GM12801 (cell line): ENCODE data around the gene SPINK4.

Experiments used
- TF ChIP-seq, protein P1 (sequence below): IDR thresholded peaks from one replicate; pipeline ENCODE4 v1.5.1; 2011; ENCODE audit warnings: control low read depth; ENCODE audit not compliant: insufficient read length; ENCODE audit errors: extremely low read depth

SPINK4 gene

DNA sequence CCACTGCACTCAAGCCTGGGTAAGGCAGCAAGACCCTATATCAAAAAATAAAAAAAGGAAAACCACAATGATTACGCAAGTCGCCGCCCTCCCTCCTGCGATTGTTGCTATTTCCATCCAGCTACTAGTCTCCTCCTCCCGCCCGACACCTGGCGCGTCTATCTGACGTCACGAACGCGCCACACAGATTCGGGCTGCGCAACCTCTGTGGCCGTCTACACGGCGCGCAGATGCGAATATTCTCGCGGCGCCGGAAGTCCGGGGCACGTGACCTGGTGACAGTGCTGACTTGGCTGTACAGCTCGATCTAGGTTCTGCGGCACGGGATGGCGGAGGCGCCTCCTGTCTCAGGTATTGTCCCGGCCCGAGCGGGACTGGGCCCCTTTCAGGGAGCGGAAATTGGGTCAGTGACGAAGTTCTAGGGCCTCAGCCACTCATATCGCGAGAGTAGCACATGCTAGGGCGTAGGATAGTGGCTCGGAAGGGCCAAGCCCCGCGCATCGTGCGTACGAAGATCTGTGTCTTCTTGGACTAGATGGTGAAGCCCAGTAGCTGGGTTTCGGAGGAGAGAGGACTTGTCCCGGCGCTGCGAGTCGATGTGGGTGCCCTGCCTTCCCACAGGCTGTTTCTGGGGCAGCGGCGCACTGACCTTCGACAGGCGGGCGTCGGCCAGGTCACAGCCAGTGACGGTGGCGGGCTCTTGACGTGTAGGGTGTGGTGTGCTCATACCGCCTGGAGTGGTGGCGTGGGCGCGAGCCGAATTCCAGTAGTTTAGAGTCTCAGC lies 50.5 kb downstream of the SPINK4 start, which contains the start of gene NFX1:
TSS of gene NFX1 (plus strand) at position 270 of the 784 bp plus-strand sequence. CDS start at position 327, 57 bp downstream.
- TF ChIP-seq, protein P1, sequence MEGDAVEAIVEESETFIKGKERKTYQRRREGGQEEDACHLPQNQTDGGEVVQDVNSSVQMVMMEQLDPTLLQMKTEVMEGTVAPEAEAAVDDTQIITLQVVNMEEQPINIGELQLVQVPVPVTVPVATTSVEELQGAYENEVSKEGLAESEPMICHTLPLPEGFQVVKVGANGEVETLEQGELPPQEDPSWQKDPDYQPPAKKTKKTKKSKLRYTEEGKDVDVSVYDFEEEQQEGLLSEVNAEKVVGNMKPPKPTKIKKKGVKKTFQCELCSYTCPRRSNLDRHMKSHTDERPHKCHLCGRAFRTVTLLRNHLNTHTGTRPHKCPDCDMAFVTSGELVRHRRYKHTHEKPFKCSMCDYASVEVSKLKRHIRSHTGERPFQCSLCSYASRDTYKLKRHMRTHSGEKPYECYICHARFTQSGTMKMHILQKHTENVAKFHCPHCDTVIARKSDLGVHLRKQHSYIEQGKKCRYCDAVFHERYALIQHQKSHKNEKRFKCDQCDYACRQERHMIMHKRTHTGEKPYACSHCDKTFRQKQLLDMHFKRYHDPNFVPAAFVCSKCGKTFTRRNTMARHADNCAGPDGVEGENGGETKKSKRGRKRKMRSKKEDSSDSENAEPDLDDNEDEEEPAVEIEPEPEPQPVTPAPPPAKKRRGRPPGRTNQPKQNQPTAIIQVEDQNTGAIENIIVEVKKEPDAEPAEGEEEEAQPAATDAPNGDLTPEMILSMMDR, result no peak

DNA sequence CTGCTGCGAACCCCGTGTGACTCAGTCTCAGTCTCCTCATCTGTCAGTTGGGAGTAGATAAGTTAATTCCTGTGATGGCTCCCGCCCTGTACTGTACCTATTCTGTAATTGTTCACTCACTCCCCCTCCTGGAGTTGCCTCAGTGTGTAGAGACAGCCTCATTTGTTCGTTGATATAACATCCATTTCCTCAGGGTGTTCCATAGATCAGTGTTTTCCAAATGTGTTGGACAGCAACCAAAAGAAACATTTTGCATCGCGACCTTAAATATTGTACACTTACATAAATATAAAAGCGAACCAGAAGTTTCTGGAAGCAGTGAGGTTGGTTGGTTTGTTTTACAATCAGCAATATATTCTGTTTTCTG lies 51.0 kb downstream of the SPINK4 start:
- TF ChIP-seq, protein P1, result no peak

DNA sequence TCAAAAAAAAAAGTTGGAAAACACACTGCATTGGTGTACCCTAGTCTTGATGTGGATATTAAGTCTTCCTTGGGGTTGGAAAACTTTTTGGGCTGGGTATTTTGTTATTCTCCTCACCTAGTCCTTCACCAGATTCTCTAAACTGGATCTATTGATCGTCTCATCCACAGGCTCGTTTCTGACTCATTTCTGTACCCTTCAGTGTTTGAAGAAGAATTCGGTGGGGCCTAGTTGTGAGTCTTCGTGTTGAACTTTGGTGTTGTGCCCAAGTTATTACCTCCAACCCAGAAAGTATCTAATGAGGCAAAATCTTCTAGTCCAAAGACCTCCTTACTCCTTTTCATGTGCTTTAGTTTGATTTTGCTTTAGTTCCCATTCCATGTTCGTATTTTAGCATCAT lies 51.9 kb downstream of the SPINK4 start:
- TF ChIP-seq, protein P1, result no peak

DNA sequence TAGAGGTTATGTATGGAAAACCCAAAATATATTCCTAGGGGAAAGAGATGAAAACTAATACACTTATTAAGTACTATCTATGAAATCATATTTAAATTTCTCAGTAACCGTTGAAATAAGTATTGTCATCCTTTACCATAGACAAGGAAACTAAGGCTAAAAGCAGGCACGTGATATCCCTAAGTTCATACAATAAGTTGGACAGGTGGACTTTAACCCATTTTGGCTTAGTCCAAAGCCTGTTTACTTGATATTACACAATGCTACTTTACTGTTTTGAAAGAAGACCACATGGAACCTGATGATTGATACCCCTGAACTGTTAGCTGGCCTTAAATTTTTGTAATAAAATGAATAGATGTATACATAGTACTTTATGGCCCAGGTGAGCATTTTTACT lies 53.8 kb downstream of the SPINK4 start:
- TF ChIP-seq, protein P1, result no peak

DNA sequence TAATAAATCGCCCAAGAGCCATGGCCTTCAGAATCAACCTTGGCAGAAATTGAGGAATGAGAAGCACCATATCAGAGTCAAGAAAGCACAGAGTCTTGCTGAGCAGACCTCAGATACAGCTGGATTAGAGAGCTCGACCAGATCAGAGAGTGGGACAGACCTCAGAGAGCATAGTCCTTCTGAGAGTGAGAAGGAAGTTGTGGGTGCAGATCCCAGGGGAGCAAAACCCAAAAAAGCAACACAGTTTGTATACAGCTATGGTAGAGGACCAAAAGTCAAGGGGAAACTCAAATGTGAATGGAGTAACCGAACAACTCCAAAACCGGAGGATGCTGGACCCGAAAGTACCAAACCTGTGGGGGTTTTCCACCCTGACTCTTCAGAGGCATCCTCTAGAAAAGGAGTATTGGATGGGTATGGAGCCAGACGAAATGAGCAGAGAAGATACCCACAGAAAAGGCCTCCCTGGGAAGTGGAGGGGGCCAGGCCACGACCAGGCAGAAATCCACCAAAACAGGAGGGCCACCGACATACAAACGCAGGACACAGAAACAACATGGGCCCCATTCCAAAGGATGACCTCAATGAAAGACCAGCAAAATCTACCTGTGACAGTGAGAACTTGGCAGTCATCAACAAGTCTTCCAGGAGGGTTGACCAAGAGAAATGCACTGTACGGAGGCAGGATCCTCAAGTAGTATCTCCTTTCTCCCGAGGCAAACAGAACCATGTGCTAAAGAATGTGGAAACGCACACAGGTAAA lies 54.9 kb downstream of the SPINK4 start:
- TF ChIP-seq, protein P1, result no peak

DNA sequence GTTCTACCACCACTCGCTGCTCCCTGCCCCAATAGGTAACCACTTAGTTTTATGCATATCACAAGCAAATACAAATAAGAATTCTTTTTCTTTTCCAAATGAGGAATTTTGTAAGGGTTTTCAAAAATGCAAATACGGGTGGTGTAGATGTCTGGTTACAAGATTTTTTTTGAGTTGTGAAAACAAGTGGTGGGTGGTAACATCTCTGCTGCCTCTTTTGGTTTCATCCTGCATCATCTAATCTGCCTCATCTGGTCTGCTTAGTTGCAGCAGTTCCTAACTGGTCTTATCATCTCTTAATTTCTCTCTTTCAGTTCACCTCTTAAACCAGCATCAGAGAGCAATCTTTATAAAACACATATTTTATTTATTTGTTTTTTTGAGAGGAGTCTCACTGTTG lies 55.6 kb downstream of the SPINK4 start:
- TF ChIP-seq, protein P1, result no peak

DNA sequence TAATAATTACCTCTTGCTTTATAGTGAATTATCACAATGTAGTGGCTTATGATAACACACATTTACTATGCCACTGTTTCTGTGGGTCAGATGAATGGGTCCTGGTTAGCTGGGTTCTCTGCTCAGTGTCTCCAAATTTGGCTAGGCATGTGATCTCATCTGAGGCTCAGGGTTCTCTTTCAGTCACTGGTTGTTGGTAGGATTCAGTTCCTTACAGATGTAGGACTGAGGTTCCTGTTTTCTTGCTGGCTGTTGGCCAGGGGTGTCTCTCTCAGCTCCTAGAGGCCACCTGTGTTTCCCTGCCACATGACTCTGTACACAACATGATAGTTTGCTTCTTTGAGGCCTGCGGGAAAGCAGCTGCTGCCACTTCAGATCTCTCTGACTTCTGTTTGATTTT lies 57.5 kb downstream of the SPINK4 start:
- TF ChIP-seq, protein P1, result no peak
